T-helper 1 cell treated with Interleukin-12 subunit alpha and Interleukin-12 subunit beta and Interleukin-4 antibody, amounts not matched to agents 30 ng/mL and 1 ng/mL, for 36 hours (primary cell): ENCODE measurements around the gene CCDC47. TPM values are rescaled to one million over a fixed set of nuclear protein-coding genes. Genes with fewer than 3 reads are reported as not detected.

ENCODE experiments used
- intact Hi-C: fragments of 100-400 bp; cut with micrococcal nuclease; formaldehyde crosslinking; loops from one replicate; pipeline ENCODE4 v1.15.1; 2024
- total RNA-seq: library from RNA; stranded (reverse); gene quantifications from 2 replicates; pipeline ENCODE4 v1.2.3, GENCODE V29; 2022

CCDC47 gene
- total RNA-seq, 1 donor from 2014 or later = 71.2 TPM

- intact Hi-C loops = loop anchor here (1.0 to 5.0 kb wide), 2 partner anchors 143 to 253 kb away; partner anchors contain the start of gene CYB561
Measured at GRCh38 chr17:63700528-63701455, 72.6 kb downstream of the CCDC47 start.

- intact Hi-C loops = loop anchor here (1.0 to 5.0 kb wide), 5 partner anchors 78 to 807 kb away; partner anchors contain the start of genes CEP95, CYB561, DDX5 and FTSJ3
Measured at GRCh38 chr17:63699638-63700527, 73.5 kb downstream of the CCDC47 start, which contains the start of gene LIMD2. Gene LIMD2, minus strand, starts transcription at chr17:63700125. Its CDS starts 827 bp downstream, at chr17:63699298.

- intact Hi-C loops = loop anchor here (1.0 to 5.0 kb wide), 6 partner anchors 11 to 808 kb away; partner anchors contain the start of genes CCDC47, CEP95, DDX5 and FTSJ3
Measured at GRCh38 chr17:63698886-63699637, 74.3 kb downstream of the CCDC47 start.

GRCh38 chr17:63698381-63698885, 75.0 kb downstream of the CCDC47 start:
- intact Hi-C loops = loop anchor here (1.0 to 5.0 kb wide), 5 partner anchors 12 to 808 kb away; partner anchors contain the start of genes CCDC47, CEP95, DDX5 and FTSJ3

- intact Hi-C loops = loop anchor here (1.0 to 5.0 kb wide), 5 partner anchors 13 to 809 kb away; partner anchors contain the start of genes CCDC47, CEP95, DDX5 and FTSJ3
Measured at GRCh38 chr17:63697341-63698286, 75.8 kb downstream of the CCDC47 start.

- intact Hi-C loops = loop anchor here (5.0 kb wide), 1 partner anchor 269 kb away; no protein-coding TSS in a partner anchor
Measured at GRCh38 chr17:63696381-63696961, 76.9 kb downstream of the CCDC47 start.

GRCh38 chr17:63695889-63696288, 77.5 kb downstream of the CCDC47 start:
- intact Hi-C loops = loop anchor here (5.0 kb wide), 1 partner anchor 269 kb away; no protein-coding TSS in a partner anchor

Other genes with a start within 250 kb of the CCDC47 start
- 128 and 133 TPM in 2 replicates for gene DCAF7, start 223.1 kb downstream of the CCDC47 start, total RNA-seq
- gene TACO1, start 172.7 kb downstream of the CCDC47 start, total RNA-seq = 25.1 and 27.5 TPM in 2 replicates
- gene MAP3K3, start 151.2 kb downstream of the CCDC47 start, total RNA-seq = 42.7 and 43.5 TPM in 2 replicates
- gene LIMD2, start 73.5 kb downstream of the CCDC47 start, total RNA-seq = 637 and 645 TPM in 2 replicates
- gene STRADA, start 31.8 kb downstream of the CCDC47 start, total RNA-seq = 55.6 and 60.6 TPM in 2 replicates
- 132 and 135 TPM in 2 replicates for gene DDX42, start 573 bp upstream of the CCDC47 start, total RNA-seq
- 165 and 169 TPM in 2 replicates for gene PSMC5, start 53.8 kb upstream of the CCDC47 start, total RNA-seq
- gene FTSJ3, start 54.1 kb upstream of the CCDC47 start, total RNA-seq = 57.7 and 64.8 TPM in 2 replicates
- gene SMARCD2, start 69.1 kb upstream of the CCDC47 start, total RNA-seq = 137 and 143 TPM in 2 replicates
- not detected in 2 replicates for gene CSH2, start 100.1 kb upstream of the CCDC47 start, total RNA-seq
- gene GH2, start 108.3 kb upstream of the CCDC47 start, total RNA-seq = not detected in 2 replicates
- gene CSH1, start 123.0 kb upstream of the CCDC47 start, total RNA-seq = not detected in 2 replicates
- not detected in 2 replicates for gene CSHL1, start 137.7 kb upstream of the CCDC47 start, total RNA-seq
- gene GH1, start 145.2 kb upstream of the CCDC47 start, total RNA-seq = not detected in 2 replicates
- gene CD79B, start 158.7 kb upstream of the CCDC47 start, total RNA-seq = 44.8 and 52.5 TPM in 2 replicates
- gene SCN4A, start 199.3 kb upstream of the CCDC47 start, total RNA-seq = 0.25 and 0.56 TPM in 2 replicates
- 2.2 and 3.0 TPM in 2 replicates for gene PRR29, start 224.8 kb upstream of the CCDC47 start, total RNA-seq
- gene ICAM2, start 247.0 kb upstream of the CCDC47 start, total RNA-seq = 69.1 and 70.0 TPM in 2 replicates